ENCODE measurements around the gene SOWAHC.

DNA sequence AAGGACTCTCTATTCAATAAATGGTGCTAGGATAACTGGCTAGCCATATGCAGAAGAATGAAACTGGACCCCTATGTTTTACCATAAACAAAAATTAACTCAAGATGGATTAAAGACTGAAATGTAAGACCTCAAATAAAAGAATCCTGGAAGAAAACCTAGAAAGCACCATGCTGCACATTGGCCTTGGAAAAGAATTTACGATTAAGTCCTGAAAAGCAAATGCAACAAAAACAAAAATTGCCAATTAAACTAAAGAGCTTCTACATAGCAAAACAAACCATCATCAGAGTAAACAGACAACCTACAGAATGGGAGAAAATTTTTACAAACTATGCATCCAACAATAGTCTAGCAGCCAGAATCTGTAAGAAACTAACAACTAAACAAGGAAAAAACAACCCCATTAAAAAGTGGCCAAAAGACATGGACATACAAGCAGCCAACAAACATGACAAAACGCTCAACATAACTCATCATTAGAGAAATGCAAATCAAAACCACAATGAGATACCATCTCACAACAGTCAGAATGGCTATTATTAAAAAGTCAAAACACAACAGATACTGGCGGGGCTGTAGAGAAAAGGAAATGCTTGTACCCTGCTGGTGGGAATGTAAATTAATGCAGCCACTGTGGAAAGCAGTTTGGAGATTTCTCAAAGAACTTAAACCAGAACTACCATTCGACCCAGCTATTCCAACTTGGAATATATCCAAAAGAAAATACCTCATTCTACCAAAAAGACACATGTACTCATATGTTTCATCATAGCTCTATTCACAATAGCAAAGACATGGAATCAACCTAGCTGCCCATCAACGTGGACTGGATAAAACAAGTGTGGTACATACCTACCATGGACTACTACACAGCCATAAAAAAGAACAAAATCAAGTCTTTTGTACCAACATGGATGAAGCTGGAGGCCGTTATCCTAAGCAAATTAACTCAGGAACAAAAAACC is 31.0 kb upstream of the SOWAHC start:
- TF ChIP-seq, protein P1, sequence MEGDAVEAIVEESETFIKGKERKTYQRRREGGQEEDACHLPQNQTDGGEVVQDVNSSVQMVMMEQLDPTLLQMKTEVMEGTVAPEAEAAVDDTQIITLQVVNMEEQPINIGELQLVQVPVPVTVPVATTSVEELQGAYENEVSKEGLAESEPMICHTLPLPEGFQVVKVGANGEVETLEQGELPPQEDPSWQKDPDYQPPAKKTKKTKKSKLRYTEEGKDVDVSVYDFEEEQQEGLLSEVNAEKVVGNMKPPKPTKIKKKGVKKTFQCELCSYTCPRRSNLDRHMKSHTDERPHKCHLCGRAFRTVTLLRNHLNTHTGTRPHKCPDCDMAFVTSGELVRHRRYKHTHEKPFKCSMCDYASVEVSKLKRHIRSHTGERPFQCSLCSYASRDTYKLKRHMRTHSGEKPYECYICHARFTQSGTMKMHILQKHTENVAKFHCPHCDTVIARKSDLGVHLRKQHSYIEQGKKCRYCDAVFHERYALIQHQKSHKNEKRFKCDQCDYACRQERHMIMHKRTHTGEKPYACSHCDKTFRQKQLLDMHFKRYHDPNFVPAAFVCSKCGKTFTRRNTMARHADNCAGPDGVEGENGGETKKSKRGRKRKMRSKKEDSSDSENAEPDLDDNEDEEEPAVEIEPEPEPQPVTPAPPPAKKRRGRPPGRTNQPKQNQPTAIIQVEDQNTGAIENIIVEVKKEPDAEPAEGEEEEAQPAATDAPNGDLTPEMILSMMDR (IDR thresholded peaks at IDR 0.05) = no peak
- TF ChIP-seq POLR2AphosphoS5 (IDR thresholded peaks at IDR 0.05) (no peak), POLR2A (IDR thresholded peaks at IDR 0.05) (no peak)

Measured in breast epithelium (tissue), 3 donors.